GM19324 (cell line): ENCODE measurements around the gene SLC2A4RG.

Source experiments
- ATAC-seq: cut with Tn5 transposase; IDR thresholded peaks from one replicate; pipeline ENCODE4 v1.9.1; 2021; ENCODE audit warnings: mild to moderate bottlenecking, moderate library complexity; ENCODE audit not compliant: unreplicated experiment, low FRiP score

Gene SLC2A4RG

GRCh38 chr20:63738687-63739129 is 868 bp upstream of the SLC2A4RG start:
- no peak for ATAC-seq

- ATAC-seq, result peak; percentile 8
Observed at GRCh38 chr20:63740070-63740626, 572 bp downstream of the SLC2A4RG start.

DNA sequence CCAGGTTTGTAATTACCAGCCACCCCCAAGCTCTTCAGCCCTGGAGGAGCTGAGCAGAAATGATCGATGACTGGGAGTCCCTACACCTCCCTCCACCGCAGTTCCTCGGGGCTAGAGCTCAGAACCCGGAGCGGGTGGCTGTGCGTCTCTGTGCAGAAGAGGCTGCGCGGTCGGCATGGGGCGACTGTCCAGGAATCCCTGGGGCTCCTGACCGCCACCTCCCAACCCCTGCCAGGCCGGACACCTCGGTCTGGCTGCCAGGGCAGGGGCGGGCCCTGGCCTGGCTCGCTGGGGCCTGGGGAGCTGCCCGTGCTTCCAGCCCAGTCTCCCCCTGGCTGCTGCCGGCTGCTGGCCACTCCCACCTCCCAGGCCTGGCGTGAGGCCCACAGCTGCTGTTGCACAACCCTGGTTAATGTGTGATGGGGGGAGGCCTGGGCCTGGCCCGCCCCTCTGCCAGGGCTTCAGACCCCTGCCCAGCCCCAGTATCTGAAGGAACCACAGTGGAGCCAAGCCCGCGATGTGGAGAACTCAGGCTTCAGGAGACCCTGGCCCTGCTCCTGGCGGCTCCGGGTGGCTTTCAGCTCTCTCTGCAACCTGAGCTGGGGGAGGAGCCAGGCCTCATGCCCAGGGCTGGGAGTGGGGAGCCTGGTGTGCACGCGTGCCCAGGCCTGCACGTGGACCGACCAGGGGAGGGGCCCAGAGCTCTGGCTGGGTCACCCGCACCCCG is 1.2 kb downstream of the SLC2A4RG start:
- no peak for ATAC-seq

- ATAC-seq, result no peak
Observed at GRCh38 chr20:63741354-63741675, 1.7 kb downstream of the SLC2A4RG start.

DNA sequence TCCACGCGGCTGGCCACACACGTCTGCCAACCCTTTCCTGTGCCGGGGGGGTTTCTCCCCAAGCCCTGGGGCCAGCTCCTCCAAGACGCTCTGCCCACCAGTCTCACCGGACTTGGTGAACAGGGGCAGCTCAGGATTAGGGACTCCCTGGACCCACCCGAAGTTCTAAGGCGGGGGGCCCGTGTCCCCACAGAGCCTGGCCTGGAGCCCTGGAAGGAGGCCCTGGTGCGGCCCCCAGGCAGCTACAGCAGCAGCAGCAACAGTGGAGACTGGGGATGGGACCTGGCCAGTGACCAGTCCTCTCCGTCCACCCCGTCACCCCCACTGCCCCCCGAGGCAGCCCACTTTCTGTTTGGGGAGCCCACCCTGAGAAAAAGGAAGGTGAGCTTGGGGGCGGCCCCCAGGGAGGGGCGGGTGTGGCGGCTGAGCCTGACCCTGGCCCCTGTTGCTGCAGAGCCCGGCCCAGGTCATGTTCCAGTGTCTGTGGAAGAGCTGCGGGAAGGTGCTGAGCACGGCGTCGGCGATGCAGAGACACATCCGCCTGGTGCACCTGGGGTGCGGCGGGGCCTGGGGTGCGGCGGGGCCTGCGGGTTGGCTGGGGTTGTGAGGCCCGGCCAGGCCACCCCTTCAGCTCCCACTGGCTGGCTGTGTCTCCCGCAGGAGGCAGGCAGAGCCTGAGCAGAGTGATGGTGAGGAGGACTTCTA is 2.3 kb downstream of the SLC2A4RG start:
- no peak for ATAC-seq

- ATAC-seq, result no peak
Observed at GRCh38 chr20:63742381-63743024, 2.9 kb downstream of the SLC2A4RG start.

- no peak for ATAC-seq
Observed at GRCh38 chr20:63743210-63743970, 3.8 kb downstream of the SLC2A4RG start.

- ATAC-seq, result no peak
Observed at GRCh38 chr20:63744158-63744557, 4.6 kb downstream of the SLC2A4RG start.

DNA sequence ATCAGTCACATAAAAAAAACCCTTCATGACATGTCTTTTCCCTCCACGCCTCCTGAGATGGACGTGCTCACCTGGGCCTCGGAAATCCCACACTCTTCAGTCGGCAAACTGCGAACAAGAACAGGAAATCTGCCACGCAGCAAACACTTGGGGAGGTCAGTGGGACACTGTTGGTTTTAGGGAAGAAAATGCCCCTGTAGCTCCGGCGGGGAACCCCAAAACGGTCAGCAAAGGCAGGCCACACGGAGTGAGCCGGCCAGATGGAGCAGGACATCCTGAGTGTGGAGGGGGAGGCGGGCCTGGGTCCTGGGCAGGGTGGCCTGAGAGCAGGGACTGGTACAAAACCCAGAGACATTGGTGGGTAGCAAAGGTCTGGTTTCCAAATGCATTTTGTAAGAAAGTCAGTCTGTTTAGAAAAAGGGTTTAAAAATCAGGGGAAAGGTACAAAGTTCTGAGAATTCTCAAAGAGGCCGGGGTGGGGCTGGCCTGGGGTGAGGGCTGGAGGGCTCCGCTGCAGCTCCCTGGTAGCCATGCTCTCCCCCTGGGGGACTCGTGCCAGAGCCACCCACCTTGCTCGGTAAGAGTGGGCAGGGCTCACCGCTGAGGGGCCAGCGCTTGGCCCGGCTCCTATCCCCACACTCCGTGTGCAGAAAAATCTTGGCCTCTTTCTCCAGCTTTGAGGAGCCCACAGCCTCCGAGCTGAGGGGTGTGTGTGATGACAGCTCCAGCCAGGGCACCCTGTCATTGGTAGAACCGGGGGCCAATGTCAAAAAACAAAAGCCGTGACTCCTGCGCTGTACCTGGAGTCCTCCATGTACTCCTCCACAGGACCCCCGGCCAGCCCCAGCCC is 5.2 kb downstream of the SLC2A4RG start:
- no peak for ATAC-seq

- no peak for ATAC-seq
Observed at GRCh38 chr20:63745424-63745805, 5.8 kb downstream of the SLC2A4RG start.

DNA sequence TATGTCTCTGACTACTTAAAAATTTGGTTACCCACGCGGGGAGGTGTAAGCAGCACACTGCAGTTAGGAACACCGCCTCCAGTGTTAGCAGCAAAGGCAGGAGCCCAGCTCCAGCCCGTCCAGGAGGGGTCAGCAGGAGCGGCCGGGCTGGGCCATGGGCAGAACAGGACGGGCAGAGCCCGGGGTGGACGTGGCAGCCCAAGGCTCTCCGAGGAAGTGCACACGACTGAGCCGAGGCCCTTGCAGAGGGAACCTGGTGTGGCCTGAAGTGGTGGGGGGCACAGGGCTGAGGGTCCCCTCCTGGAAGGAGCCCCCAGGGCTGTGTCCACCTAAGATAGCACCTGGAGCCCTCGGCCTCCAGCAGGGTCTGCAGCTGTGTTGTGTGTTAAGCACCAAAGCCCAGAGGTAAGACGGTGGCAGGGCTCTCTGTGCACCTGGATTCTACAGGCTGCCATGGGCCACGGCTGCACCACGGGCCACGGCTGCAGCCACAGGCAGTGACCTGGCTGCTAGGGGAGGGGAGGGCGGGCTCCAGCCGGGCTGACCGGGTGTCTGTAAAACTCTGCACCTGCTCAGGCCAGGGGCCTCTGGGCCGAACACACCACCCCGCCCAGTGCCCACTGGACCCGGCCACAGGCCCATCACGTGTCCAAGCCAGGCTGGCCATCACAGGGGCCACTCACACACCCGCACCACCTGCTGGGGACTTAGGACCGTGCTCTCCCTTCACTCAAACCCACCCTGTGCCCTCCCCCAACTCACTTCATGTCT is 6.6 kb downstream of the SLC2A4RG start:
- no peak for ATAC-seq

DNA sequence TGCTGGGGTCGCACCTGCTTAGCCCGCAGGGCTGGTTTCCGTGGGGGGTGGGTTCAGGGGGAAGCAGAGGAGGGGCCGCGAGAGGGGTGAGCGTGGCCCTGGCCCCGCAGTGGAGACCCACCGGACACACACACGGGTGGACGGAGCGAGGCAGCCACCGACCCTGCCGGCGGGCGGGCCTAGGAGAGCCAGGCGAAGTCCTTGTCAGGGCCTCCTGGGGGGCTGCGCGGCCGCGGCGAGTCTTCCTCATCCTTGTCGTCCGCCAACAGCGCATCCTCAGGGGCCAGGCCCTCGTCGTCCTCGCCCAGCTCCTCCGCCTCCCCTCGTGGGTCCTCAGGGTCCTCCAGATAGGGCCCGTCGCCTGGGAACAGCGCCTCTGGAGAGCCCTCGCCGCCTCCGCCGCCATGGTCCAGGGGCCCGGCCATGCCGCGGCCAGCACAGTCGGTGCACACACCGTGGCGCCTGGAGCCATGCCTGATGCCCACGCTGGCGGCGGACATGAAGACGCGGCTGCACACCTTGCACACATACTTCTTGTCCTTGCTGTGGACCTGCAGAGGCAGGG is 7.3 kb downstream of the SLC2A4RG start:
- no peak for ATAC-seq

- no peak for ATAC-seq
Observed at GRCh38 chr20:63747622-63748069, 8.1 kb downstream of the SLC2A4RG start.

- no peak for ATAC-seq
Observed at GRCh38 chr20:63748070-63748933, 8.7 kb downstream of the SLC2A4RG start.

DNA sequence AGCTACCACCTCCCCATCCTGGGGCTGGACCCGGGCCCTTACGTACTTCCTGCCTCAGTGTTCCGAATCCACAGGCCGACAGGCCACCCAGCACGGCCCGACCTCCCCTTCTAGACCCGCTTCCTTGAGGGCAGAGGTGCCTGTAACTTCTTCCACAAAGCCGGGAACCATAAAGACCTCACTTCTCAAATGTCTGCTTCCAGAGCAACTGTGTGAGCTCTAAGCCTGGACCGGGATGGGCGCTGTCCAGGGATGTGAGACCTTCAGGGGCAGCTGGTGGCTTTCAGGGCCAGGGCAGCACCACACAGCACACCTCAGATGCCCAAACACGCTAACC is 9.3 kb downstream of the SLC2A4RG start:
- ATAC-seq, result no peak

DNA sequence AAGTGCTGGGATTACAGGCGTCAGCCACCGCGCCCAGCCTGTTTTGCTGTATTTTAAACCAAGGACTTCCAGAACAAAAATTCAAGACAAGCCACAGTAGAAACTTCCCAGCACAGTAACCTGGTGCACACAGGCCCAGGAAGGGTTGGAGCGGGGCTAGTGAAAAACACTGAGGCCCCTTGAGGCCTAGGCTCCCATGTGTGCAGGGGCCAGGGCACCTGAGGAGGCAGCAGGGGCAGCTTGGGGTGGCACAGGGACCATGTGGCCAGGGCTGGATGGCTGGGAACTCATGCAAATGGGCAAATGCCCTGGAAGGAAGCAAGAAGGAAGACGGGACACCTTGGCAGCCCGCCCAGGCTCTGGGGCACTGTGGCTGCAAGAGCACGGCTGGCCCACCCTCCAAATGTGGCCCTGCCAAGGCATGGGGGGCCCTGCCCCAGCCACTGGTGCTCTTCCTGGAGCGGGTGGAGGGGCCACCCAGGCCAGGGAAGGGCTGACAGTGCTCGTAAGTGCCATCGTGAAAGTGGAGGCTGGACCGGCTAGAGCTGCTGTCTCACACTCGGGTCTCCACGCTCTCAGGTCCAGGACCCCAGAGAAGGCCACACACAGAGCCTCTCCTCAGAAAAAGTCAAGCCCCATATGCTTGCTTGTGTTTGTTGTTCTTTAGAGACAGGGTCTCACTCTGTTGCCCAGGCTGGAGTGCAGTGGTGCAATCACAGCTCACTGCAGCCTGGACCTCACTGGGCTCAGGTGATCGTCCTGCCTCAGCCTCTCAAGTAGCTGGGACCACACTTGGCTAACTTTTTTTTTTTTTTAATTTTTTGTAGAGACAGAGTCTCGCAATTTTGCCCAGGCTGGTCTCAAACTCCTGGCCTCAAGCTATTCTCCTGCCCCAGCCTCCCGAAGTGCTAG is 10.3 kb downstream of the SLC2A4RG start:
- ATAC-seq, result no peak
